Suppressor macrophage treated with lipopolysaccharide for 1 hour (primary cell): ENCODE results near the gene ARF5.
"Not testable (repeated sequence)": the region's sequence is repeated elsewhere in the genome, so short reads cannot be mapped to it uniquely, and the experiment has no call there.

Experiments used
- DNase-seq, 3 donors: peaks; one replicate each; pipeline ENCODE4 v3.0.0-alpha.2; 2020 to 2022

The ARF5 gene

GRCh38 chr7:127588019-127588696 is at the start of gene ARF5:
ARF5 (plus strand) TSS chr7:127588411; CDS start chr7:127588499, 88 bp downstream.
- peak; percentile 88 to 97 (median 93) for DNase-seq

GRCh38 chr7:127539116-127539515 is 49.1 kb upstream of the ARF5 start:
- DNase-seq: no peak

DNA sequence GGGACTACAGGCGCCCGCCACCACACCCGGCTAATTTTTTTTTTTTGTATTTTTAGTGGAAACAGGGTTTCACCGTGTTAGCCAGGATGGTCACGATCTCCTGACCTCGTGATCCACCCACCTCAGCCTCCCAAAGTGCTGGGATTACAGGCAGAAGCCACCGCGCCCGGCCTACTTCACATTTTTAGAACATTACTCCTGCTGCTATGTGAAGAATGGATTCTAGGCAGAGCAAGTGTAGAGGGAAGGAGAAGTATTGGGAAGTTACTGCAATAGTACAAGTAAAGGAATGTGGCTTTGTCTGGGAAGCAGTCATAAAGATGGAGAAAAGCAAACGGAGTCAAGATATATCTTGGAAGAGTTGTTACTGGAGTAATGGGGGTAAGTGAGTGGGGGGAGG is 47.8 kb upstream of the ARF5 start:
- DNase-seq: not testable (repeated sequence)

DNA sequence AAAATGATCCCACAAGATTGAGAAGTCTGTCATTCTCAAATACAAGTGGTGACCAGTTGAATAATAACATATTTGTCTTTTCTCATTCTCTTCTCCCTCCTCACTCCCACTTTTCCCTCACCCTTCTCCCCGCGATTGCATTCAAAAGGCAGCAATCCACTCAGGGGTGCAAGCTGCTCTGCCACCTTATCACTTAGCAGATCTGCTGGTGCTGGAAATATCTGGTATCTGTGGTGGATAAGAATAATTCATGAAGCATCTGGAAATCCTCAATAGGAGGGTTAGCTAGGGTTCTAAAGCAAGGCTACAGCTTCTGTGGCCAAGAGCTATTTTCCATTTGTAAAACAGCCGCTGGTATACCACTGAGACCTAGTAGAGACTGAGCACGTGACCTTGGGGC is 46.7 kb upstream of the ARF5 start:
- no peak for DNase-seq

- no peak for DNase-seq
Observed at GRCh38 chr7:127546313-127546712, 41.9 kb upstream of the ARF5 start.

GRCh38 chr7:127550247-127550646 is 38.0 kb upstream of the ARF5 start:
- no peak for DNase-seq

DNA sequence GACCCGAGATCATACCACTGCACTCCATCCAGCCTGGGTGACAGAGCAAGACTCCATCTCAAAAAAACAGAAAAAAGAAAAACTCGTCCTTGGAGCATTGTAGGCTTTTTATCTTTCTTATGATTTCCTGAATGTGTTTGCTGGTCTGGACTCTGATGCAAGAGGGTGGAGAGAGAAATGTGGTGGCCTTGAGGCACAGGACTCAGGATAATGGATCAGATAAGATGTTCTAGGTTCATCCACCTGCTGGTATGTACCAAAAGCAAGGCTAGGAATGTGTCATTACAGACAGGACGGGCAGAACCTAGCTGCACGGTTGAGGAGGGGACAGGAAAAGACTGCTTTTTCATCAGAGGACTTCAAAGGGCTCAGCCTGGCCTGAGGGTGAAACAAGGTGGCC is 36.3 kb upstream of the ARF5 start:
- no peak for DNase-seq

- DNase-seq: peak; percentile 14 to 24 (median 15)
Observed at GRCh38 chr7:127556404-127556803, 31.8 kb upstream of the ARF5 start.

GRCh38 chr7:127557803-127558202 is 30.4 kb upstream of the ARF5 start:
- no peak for DNase-seq

DNA sequence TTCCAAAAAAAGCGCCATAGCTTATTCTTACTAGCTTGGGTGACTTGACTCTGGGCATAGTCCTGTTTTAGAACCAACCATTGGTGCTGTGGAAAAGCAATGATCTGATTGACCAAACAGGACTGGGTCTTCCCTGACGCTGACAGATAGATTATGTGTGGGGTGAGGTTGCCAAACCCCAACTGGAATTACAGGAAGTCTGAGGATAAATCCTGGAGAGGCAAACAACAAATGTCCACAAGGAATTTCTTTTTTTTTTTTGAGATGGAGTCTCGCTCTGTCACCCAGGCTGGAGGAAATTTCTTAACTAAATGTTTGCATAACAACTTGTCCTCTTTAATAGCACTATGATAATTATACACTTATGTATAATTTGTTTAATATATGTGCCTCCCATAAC is 22.0 kb upstream of the ARF5 start:
- DNase-seq: no peak

GRCh38 chr7:127568034-127568433 is 20.2 kb upstream of the ARF5 start:
- DNase-seq: not testable (repeated sequence)

GRCh38 chr7:127571741-127572505 is 16.3 kb upstream of the ARF5 start:
- DNase-seq: peak in 1 of 3 donors; percentile 4

DNA sequence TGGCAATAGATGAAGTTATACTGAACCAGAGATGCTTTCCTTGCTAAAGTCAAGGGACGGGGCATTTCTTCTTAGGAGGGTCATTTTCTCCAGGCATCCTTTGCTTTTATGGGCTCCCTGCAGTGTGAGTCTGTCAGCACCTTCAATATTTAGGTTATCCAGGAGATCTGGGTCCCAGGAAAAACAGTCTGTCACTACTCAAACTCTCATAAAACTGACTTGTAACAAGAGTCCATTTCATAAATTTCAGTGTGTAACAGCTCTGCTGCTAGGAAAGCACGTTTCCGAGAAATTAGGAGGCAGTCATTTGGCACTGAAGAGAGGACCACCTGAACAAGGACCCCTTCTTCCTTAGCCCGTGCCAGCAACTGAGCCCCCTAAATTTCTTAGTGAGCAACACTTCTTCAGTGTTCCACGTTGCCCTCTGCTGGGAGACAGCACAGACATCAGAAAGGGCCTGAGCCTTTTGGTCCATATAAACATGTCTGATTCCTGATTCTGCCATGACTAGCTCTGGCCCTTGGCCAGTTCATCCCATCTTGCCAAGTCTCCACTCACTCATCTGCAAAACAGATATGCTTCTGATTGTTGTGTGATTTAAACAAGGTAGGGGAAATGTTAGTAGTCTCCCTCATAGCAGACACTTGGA is 10.1 kb upstream of the ARF5 start:
- DNase-seq: no peak

DNA sequence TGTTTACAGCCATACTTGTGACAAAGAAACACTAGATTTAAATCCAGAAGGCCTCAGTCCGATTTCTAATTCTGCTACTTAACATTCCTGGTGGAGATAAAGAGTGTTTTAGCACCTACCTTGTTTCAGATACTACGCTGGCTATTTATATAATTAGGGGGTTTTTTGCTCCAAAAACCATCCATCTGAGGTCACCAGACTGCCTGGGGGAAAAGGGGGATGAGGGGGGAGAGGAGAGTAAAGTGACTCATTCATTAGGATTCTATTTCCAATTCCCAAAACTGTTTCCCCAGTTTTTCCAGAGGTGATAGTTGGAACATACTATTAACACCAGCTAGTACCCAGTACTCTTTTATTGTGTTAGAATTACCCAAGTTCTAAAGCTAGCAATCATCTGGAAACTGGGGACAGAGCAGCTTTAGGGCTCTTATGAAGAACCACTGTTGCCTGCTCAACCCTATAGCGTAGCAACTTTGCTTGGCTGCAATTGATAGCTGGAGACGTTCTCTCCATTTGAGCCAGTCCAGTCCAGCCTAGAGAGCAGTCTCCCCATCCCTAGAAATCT is 9.4 kb upstream of the ARF5 start:
- no peak for DNase-seq

DNA sequence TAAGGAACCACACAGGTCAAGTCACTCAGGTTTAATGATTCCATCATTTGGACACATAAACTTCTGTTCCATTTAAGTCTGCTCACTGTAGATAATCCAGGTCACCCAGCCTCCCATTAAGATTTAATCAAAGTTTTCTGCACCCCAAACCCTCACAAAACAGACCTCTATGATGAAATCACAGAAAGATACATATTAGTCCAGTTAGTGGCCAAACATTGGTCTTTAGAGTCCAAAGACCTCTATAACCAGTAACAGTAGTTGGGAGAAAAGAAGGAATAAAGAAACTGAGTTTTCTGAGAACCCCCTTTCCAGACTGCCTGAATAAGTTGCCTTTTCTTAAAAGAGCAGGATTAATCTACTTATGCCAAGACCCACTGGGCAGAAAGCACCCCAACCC is 7.6 kb upstream of the ARF5 start:
- DNase-seq: no peak

DNA sequence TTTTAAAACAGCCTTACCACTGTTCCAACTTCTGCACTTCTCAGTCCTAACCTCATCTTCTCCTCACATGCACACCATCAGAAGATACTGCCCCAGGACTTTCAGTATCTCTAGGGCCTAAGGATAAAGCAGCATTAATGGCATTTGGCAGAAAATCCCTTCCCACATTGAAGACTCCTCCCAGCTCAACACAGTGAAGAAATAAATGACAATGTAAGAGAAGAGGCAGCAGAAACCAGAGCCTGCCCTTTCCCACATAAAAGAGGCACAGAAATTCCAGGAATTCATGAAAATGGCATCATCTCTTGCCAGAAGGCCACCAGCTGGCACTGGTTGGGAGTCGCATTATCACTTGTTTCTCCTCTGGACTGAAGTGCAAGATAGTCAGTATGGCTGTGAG is 6.5 kb upstream of the ARF5 start:
- DNase-seq: no peak

DNA sequence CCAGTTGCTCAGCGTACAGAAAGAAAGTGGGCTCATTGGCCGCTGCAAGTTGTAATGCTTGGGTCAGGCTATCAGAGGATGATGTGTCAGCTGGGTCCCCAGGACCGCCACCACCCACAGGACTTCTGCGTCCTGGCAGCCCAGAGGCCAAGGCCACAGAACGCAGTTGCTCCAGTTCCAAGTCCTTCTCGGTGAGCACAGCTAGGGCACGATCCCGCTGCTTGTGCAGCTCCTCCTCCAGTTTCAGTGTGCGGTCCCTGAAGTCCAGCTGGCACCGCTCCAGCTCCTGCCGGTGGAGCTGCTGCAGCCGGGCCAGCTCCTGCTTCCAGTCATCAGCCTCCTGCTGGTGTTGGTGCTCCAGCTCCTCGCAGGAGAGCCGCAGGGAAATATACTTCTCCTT is 5.8 kb upstream of the ARF5 start:
- no peak for DNase-seq

DNA sequence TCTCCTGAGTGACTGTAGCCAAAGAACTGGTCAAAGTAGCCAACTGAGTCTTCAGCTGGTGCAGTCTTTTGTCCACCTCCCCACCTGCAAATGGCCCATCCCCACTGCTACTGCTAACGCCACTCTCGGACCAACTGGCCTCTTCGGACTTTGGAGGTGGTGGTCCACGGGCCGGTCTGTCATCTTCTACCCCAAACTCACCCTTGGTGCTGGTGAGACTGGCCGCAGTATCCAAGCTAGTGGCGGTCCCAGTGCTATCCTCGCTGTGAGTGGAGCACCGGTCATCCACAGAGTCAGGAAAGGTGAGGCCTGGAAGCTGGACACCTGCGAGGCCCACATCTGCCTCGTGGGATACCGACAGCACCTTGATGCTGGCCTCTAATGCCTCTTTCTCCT is 3.6 kb upstream of the ARF5 start:
- no peak for DNase-seq

- DNase-seq: peak; percentile 93 to 97 (median 97)
Observed at GRCh38 chr7:127585044-127585953, 2.9 kb upstream of the ARF5 start, which contains the start of gene GCC1. GCC1 (minus strand) TSS chr7:127585596; CDS start chr7:127585182, 414 bp downstream.

- no peak for DNase-seq
Observed at GRCh38 chr7:127586346-127586745, 1.9 kb upstream of the ARF5 start.

DNA sequence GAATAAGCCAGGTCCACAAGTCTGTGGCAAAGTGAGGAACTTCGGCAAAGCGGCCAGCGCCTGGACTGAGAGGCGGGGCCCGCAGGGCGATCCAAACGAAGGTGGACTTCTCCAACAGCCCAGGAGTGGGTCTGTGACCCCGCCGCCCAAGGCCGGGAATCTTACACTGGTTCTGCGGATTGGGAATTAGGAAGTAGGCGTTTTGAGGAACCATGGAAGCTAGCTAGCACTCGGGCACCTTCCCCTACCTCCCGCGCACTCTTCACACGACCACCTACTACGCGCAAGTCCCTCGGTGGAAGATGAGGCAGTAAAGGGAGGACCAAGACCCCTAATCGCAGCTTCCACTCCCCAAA is 570 bp upstream of the ARF5 start:
- DNase-seq: peak in 2 of 3 donors; percentile 10 to 17

- peak; percentile 20 to 43 (median 32) for DNase-seq
Observed at GRCh38 chr7:127588697-127589482, 679 bp downstream of the ARF5 start.
